HG03354 (cell line): ENCODE data around the gene DSE.

Experiments used
- ATAC-seq: cut with Tn5 transposase; IDR thresholded peaks from one replicate; pipeline ENCODE4 v1.9.1; 2021; ENCODE audit warnings: mild to moderate bottlenecking; ENCODE audit not compliant: unreplicated experiment, poor library complexity, severe bottlenecking

The DSE gene

GRCh38 chr6:116405138-116405537, 34.4 kb downstream of the DSE start:
- peak; percentile 74 for ATAC-seq

- no peak for ATAC-seq
Observed at GRCh38 chr6:116405652-116406356, 35.1 kb downstream of the DSE start.

- ATAC-seq: no peak
Observed at GRCh38 chr6:116406678-116407345, 36.1 kb downstream of the DSE start.

GRCh38 chr6:116408491-116408890, 37.7 kb downstream of the DSE start:
- peak; percentile 18 for ATAC-seq

GRCh38 chr6:116409756-116410155, 39.0 kb downstream of the DSE start:
- ATAC-seq: peak; percentile 83

- ATAC-seq: no peak
Observed at GRCh38 chr6:116411284-116411623, 40.5 kb downstream of the DSE start.

- no peak for ATAC-seq
Observed at GRCh38 chr6:116412270-116412669, 41.5 kb downstream of the DSE start.

- no peak for ATAC-seq
Observed at GRCh38 chr6:116413357-116413756, 42.6 kb downstream of the DSE start.

GRCh38 chr6:116417661-116418060, 46.9 kb downstream of the DSE start:
- ATAC-seq: no peak

GRCh38 chr6:116419069-116419786, 48.5 kb downstream of the DSE start:
- ATAC-seq: no peak

GRCh38 chr6:116420341-116420740, 49.6 kb downstream of the DSE start:
- no peak for ATAC-seq

- ATAC-seq: no peak
Observed at GRCh38 chr6:116422238-116422637, 51.5 kb downstream of the DSE start.

- no peak for ATAC-seq
Observed at GRCh38 chr6:116424001-116424400, 53.3 kb downstream of the DSE start.

GRCh38 chr6:116426551-116426950, 55.8 kb downstream of the DSE start:
- ATAC-seq: no peak

- no peak for ATAC-seq
Observed at GRCh38 chr6:116429111-116429510, 58.4 kb downstream of the DSE start.

GRCh38 chr6:116430860-116431259, 60.1 kb downstream of the DSE start:
- no peak for ATAC-seq

GRCh38 chr6:116431964-116432595, 61.3 kb downstream of the DSE start:
- ATAC-seq: no peak

- no peak for ATAC-seq
Observed at GRCh38 chr6:116433206-116433712, 62.5 kb downstream of the DSE start.

- ATAC-seq: peak; percentile 80
Observed at GRCh38 chr6:116434056-116434725, 63.4 kb downstream of the DSE start.

GRCh38 chr6:116436586-116436985, 65.8 kb downstream of the DSE start:
- ATAC-seq: no peak
